ENCODE measurements around the gene DPH6.

DNA sequence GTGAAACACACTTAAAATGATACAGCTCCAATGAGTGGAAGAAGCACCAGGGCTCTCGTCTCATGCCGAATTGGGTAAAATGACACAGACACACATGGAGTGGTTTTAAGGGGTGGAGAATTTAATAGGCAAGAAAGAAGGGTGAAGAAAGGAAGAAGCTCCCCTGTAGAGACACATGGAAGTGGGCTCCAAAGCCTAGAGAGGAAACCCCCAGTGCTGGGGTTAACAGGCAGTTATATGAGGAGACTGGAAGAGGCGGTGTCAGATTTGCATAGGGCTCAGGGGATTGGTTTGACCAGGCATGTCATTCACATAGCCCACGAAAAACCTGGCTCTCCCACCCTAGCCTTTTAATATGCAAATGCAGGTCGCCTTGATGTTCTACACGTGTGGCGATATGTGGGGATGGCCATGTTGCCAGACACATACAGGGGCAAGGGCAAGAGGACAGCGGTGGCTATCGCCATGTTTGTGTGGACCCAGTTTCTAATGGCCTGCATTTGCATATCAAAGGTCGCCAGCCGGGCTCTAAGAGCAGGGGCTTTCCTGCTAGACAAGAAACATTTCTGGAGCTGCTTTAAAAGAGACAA is 1.9 kb upstream of the DPH6 start:
- TF ChIP-seq, protein P1, sequence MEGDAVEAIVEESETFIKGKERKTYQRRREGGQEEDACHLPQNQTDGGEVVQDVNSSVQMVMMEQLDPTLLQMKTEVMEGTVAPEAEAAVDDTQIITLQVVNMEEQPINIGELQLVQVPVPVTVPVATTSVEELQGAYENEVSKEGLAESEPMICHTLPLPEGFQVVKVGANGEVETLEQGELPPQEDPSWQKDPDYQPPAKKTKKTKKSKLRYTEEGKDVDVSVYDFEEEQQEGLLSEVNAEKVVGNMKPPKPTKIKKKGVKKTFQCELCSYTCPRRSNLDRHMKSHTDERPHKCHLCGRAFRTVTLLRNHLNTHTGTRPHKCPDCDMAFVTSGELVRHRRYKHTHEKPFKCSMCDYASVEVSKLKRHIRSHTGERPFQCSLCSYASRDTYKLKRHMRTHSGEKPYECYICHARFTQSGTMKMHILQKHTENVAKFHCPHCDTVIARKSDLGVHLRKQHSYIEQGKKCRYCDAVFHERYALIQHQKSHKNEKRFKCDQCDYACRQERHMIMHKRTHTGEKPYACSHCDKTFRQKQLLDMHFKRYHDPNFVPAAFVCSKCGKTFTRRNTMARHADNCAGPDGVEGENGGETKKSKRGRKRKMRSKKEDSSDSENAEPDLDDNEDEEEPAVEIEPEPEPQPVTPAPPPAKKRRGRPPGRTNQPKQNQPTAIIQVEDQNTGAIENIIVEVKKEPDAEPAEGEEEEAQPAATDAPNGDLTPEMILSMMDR (IDR thresholded peaks at IDR 0.05) = no peak
- TF ChIP-seq POLR2A (IDR thresholded peaks at IDR 0.05) = no peak

All from vagina (tissue), 2 donors.